Measurements from ENCODE around the gene SVIL.
"Not testable (repeated sequence)": the region's sequence is repeated elsewhere in the genome, so short reads cannot be mapped to it uniquely, and the experiment has no call there.

The SVIL gene

GRCh38 chr10:29454250-29454649, 180.5 kb downstream of the SVIL start:
- FAIRE-seq: no peak
- TF ChIP-seq, protein P1, sequence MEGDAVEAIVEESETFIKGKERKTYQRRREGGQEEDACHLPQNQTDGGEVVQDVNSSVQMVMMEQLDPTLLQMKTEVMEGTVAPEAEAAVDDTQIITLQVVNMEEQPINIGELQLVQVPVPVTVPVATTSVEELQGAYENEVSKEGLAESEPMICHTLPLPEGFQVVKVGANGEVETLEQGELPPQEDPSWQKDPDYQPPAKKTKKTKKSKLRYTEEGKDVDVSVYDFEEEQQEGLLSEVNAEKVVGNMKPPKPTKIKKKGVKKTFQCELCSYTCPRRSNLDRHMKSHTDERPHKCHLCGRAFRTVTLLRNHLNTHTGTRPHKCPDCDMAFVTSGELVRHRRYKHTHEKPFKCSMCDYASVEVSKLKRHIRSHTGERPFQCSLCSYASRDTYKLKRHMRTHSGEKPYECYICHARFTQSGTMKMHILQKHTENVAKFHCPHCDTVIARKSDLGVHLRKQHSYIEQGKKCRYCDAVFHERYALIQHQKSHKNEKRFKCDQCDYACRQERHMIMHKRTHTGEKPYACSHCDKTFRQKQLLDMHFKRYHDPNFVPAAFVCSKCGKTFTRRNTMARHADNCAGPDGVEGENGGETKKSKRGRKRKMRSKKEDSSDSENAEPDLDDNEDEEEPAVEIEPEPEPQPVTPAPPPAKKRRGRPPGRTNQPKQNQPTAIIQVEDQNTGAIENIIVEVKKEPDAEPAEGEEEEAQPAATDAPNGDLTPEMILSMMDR (IDR thresholded peaks at IDR 0.05; ENCODE audit: insufficient read depth, missing control alignments): no peak
- DNase-seq (ENCODE audit: insufficient read length, low spot score): no peak

DNA sequence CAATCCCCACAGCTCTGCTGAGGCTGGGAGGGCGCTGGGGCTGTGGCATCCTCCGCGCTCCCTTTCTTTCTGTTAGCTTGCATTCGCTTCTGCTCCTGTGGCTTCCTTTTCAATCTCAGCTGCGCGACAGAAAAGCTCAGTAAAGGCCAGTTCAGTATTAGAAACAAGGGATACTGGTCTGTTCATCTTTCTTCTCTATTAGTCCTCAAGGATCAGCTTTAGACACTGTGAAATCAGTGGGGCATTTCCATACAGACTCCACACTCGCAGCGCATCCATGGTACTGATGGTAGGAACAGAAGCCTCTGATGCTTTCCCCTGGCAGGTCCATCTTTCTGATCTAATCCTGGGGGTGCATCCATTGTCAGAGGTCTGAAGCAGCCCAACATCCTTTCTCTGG, 182.2 kb downstream of the SVIL start:
- TF ChIP-seq, protein P1 (IDR thresholded peaks at IDR 0.05; ENCODE audit: insufficient read depth, missing control alignments): no peak
- DNase-seq (ENCODE audit: insufficient read length, low spot score) (no peak), FAIRE-seq (no peak)

GRCh38 chr10:29451946-29452345, 182.8 kb downstream of the SVIL start:
- no peak for FAIRE-seq
- TF ChIP-seq, protein P1 (IDR thresholded peaks at IDR 0.05; ENCODE audit: insufficient read depth, missing control alignments): no peak
- DNase-seq (ENCODE audit: insufficient read length, low spot score): no peak

DNA sequence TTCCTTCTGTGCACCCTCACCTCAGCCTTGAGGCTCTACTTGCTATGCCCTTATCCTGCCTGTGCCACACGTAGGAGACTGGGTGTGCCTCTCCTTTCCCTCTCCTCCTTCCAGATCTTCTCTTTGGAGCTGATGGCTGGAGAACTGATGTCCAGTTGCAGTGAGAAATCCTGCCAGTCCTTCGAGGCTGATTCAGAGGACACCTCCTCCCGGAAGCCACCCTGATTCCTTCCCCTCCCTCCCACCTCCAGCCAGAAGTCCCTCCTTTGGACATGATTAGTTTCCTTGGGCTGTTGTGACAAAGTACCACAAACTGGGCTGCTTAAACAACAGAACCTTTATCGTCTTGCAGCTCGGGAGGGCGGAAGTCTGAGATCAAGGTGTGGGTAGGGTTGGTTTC, 184.4 kb downstream of the SVIL start:
- FAIRE-seq (no peak), DNase-seq (ENCODE audit: insufficient read length, low spot score) (no peak)
- TF ChIP-seq, protein P1 (IDR thresholded peaks at IDR 0.05; ENCODE audit: insufficient read depth, missing control alignments): no peak

- TF ChIP-seq, protein P1 (IDR thresholded peaks at IDR 0.05; ENCODE audit: insufficient read depth, missing control alignments): peak; percentile 58
- peak; percentile 69 for FAIRE-seq
- not testable (repeated sequence) for DNase-seq (ENCODE audit: insufficient read length, low spot score)
Measured at GRCh38 chr10:29448756-29449592, 185.8 kb downstream of the SVIL start.

DNA sequence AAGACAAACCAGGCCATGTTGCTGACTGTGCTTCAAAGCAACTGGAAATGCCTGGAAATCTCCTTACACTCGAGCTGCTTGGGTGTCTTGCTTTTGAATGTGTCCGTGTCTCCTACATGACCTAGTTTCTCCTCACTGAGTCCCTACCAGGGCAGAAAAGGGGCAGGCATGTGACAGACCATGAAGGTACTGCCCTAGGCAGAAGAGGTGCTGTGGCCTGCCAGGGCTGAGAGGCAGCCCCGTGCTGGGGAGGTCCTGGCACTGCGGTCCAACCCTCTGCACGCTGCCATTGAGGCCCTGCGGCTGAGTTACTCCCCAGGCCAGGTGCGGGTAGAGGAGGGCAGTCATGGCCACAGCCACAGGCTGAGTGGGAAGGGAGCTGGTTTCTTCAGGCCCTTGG, 186.6 kb downstream of the SVIL start:
- DNase-seq (ENCODE audit: insufficient read length, low spot score) (no peak), FAIRE-seq (no peak)
- TF ChIP-seq, protein P1 (IDR thresholded peaks at IDR 0.05; ENCODE audit: insufficient read depth, missing control alignments): no peak

GRCh38 chr10:29446327-29446726, 188.4 kb downstream of the SVIL start:
- DNase-seq (ENCODE audit: insufficient read length, low spot score): no peak
- FAIRE-seq: no peak
- TF ChIP-seq, protein P1 (IDR thresholded peaks at IDR 0.05; ENCODE audit: insufficient read depth, missing control alignments): no peak

Data from D721Med (cell line).